Smooth muscle cell of the brain vasculature (primary cell): Measurements from ENCODE around the gene OR7G3.

ENCODE experiments used
- DNase-seq: peaks from one replicate; pipeline ENCODE4 v3.0.0-alpha.2; 2012; ENCODE audit warnings: low read depth, low spot score

Gene OR7G3

GRCh38 chr19:9107375-9107774, 19.4 kb downstream of the OR7G3 start, which contains the start of gene OR7G2:
OR7G2 (minus strand) TSS chr19:9107475; CDS start chr19:9103243, 4,232 bp downstream.
- no peak for DNase-seq

GRCh38 chr19:9086761-9087160, 40.0 kb downstream of the OR7G3 start, which contains the start of gene OR1M1:
OR1M1 (plus strand) TSS chr19:9087061; CDS start chr19:9093245, 6,184 bp downstream.
- DNase-seq: no peak

GRCh38 chr19:9078651-9079050, 48.1 kb downstream of the OR7G3 start:
- DNase-seq: no peak

GRCh38 chr19:9076901-9077300, 49.8 kb downstream of the OR7G3 start:
- no peak for DNase-seq
